DMS114 treated with DMSO at 0.1 percent for 48 hours (cell line): ENCODE data around the gene ABAT.

Experiments
- DNase-seq: peaks from one replicate; lab custom pipeline; 2025; ENCODE audit not compliant: unreplicated experiment; lab: John Stamatoyannopoulos, UW

Gene ABAT

DNA sequence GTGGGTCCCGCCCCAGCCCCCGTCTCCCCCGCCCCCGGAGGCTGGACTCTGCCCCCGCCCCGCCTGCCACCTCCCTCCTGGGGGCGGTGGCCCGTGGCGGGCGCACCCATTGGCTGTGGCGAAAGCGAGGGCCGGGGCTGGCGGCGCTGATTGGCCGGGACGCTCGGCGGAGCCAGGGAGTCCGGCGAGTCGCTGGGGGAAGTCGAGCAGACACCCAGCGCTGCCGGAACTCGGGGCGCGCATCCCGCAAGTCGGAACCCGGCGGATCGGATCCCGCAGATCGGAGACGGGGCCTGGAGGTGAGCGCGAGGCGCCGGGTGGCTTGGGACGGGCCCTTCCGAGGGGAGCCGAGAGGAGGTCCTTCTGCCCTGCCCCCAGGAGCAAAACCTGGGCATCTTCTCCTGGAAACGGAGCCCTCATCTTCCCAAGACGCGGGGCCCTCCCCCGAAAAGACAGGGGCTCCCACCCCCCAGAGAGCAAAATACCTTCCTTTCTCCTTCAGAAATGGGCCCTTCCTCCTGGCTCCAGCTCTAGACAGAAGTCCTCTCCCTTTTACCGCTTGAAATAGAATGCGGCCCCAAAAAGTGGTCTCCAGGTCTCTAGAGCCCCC lies at the start of gene ABAT:
Gene ABAT (plus strand): TSS at position 205 of the 610 bp plus-strand sequence. CDS start 61,123 bp downstream, outside the sequence.
- peak; percentile 44 for DNase-seq

DNA sequence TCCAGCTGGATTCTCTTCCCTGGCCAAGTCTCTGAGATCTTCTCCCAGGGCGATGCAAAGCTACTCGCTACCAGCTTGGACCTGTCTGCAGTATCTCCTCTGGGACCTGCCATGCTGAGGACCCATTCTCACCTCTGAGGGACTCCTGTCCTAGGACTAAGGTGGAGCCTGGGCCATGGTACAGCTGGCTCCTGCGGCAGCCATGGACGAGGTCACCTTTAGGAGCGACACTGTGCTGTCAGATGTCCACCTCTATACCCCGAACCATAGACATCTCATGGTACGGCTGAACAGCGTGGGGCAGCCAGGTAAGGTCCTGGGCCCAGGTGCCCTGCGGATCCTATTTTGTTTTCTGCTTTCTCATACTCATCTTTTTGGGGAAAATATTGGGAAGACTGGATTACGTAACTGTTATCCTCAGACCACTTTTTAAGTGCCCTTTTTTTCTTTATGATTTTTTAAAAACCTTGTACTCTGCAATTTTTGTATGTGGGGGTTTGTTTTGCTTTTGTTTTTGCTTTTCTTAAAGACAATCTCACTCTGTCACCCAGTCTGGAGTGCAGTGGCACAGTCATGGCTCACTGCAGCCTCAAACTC lies 48.8 kb upstream of the ABAT start:
- no peak for DNase-seq

DNA sequence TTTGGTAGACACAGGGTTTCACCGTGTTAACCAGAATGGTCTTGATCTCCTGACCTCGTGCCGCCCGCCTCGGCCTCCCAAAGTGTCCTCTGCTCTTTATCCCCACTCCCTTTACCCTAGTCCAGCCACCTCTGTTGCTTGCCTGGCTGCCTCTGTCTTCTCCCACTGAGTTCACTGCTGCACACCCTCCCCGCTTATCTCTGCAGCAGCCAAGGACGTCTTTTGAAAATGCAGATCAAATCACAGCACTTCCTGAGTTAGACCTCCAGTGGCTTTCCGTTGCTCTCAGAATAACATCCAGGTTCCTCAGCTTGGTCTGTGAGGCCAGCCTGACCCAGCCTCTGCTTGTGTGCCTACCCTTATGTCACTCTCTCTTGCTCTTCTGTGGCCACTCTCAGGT lies 47.5 kb upstream of the ABAT start:
- no peak for DNase-seq

DNA sequence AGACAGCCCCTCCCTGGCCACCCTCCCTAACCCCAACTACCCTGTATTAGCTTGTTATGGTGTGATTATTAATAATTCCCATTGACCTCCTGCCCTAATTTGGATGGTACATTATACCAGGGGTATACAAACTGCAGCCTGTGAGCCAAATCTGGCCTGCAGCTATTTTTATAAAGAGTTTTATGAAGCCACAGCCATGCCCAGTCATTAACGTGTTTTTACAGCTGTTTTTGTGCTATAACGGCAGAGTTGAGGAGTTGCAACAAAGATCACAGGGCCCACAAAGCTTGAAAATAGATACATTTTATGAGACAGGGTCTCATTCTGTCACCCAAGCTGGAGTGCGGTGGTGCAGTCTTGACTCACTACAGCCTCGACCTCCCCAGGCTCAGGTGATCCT lies 47.0 kb upstream of the ABAT start:
- no peak for DNase-seq

DNA sequence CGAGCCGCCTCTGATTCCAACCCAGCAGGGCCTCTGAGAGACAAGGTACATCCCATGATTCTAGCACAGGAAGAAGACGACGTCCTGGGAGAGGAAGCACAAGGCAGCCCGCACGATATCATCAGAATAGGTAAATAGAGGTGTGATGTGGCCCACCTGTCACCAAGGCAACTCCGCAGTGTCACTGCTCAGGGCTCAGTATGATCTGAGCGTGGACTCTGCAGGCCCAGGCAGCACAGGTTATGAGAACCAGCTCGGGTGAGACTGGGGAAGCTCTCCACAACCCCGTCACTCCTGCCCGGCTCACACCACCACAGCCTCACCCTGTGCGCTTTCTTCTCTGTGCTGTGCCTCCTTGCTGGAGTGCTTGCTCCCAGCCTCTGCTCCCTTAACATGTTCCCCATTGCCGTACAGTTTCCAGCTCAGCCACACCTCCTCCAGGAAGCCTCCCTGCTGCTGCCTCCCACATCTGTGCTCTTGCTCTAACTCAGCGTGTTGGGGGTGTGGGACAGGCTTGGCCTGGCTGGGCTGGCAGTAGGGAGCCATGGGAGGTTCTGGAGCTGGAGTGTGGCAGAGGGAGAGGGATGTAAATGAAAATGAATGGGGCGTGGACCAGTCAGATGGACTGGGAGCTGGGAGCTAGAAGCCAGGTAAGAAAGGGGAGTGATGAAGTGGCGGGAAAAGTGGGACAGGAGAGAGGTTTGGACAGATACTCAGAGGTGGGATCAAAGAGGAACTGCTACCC lies 45.3 kb upstream of the ABAT start:
- no peak for DNase-seq

DNA sequence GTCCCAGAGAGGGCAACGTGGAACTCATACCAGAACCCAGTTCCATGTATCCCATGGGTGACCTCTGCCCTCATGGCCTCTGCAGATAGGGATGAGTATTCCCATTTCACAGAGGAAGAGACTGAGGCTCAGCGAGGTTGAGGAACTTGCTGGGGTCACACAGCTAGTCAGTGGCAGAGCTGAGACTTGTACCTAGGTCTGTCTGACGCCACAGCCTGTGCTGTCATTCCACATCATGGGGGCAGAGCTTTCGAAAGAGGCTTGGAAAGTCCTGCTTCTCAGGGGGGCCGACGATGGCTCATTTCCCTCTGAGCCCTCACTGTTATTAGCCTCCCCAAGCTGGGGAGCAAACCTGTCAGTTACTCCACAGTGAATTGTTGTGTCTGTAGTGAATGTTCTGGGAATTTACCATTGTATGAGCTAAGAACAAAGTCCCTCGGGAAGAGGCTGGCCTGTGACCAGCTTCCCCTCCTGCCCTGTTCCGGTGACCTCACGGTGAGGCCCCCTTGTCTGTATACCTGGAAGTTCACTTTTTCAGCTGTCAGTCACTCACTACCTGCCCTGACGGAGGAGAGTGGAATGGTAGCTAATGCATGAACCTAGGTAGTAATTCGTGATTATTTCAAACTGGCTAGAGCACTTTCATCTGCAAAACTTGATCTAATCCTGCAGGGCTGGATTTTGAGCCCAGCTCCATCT lies 44.0 kb upstream of the ABAT start:
- DNase-seq: no peak

DNA sequence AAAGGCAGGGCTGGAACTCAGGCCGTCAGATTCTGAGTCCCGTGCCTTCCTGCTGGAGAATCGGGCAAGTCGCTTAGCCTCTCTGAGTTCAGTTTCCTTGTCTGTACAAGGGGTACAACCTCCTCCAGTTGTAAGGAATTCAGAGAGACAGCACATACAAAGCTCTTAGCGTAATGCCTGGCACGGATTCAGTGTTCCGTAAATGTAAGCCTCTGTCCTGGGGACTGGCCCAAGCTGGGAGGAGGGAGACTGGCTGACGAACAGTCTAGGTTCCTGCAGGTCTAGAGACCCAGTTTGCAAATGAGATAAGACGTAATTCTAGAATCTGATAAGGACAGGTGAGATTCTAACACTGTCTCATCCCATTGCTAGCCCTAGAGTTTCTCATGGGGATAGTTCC lies 43.0 kb upstream of the ABAT start:
- DNase-seq: no peak

DNA sequence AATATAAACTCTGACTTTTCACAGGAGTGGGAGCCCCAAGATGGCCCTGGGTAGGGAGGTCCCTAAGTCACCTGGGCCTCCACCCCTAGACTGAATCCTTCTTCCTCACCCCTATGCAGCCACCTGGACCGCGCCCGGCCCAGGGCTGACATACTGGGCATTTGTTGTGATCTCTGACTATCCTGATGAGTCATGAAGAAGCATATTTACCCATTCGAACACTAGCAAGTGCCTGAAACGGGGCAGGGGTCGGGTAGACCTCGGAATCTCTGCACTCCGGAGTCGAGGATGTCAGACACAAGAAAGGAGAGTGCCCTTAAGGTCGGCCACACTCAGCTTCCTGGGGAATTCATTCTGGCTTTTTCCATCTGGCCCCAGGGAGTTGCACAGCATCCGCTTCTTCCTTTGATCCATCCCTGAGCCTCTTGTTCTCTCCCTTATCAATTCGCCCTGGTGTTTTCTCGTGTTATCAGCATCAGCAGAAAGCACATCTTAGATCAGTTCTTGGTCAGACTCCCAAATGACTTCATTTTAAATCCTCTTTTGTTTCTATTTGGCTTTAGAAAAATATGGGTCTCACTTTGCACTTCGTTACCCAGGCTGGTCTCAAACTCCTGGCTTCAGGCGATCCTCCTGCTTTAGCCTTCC lies 42.5 kb upstream of the ABAT start:
- DNase-seq: no peak

DNA sequence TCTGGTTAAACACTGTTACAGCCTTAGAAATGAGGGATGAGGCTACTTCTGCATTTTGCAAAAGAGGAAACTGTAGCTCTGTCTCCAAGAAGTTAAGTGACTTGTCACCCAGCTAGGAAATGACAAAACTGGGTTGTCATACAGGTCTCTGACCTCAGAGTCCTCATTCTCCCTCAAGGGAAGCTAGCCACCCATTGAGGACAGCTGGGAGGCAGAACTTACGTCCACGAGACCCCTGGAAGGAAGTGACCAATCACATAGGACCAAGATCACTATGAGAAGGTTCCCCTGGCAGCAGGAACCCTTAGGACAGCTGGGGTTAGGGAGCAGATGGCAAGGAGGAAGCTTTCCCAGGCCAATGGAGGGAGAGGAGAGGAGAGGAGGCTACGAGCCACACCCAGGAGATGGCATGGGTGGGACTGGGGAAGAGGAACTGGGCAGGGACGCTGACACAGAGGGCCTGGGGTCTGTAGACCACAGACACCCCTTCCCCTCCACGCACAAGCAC lies 41.7 kb upstream of the ABAT start:
- DNase-seq: no peak

DNA sequence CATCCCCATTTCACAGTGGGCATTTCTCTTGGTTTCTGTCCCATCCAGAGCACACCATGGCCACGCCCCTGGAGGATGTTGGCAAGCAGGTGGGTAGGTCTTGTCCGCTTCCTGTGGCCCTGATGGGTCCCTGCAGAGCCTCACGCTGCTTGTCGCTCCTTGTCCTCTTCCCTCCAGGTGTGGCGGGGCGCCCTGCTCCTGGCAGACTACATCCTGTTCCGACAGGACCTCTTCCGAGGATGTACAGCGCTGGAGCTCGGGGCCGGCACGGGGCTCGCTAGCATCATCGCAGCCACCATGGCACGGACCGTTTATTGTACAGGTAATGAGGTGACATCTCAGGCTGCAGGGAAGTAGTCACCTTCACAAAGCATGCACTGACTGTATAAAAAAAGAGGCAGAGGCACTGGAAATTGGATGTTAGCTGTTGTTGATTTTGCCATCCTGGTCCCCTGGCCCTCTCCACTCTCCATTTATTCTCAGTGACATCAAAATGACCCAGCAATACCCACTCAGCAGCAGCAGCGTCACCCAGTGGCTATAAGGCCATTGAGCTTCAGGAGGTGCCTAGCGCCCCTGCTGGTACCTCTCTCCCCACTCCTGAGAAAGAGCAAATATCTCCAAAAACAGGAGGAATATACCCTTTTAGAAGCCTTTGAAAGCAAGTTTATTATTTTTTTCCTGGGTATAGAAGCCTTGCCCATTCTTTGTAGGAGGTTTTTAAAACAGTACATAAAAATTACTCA lies 39.3 kb upstream of the ABAT start:
- peak; percentile 4 for DNase-seq

DNA sequence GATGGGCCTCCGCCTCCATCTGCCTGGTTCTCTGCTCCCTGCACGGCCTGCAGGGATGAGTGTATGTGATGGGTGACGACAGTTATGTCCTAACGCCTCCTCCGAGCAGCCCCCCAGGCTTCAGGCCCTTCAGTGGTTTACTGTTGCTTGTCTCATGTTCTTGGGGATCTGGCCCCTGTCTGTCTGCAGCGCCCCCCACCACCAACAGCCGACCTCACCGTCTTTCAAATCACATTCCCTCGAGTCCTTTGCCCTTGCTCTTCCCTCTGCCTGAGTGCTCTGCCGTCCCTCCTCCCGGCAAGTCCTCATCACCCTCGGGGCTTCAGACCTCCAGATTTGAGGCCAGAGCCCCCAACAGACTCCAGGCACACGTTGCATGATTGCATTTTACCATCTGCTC lies 34.7 kb upstream of the ABAT start:
- DNase-seq: no peak

DNA sequence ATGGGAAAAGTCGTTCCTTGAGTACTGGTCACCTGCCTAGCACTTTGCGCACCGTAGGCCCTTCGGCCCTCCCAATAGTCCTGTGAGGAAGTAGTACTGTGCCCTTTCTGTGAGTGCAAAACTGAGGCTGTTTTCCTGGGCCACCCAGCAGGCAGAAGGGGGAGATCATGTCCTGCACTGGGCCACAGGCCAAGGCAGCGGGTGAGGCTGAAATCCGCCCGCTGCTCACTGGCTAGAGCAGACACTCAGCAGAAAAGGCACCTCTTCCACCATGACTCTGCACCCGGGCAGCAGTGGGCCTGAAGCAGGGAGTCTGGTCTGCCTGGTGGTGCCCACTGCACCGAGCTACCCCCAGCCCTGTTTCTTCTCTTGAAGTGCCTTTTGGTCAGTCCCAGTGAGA lies 32.7 kb upstream of the ABAT start:
- DNase-seq: no peak

DNA sequence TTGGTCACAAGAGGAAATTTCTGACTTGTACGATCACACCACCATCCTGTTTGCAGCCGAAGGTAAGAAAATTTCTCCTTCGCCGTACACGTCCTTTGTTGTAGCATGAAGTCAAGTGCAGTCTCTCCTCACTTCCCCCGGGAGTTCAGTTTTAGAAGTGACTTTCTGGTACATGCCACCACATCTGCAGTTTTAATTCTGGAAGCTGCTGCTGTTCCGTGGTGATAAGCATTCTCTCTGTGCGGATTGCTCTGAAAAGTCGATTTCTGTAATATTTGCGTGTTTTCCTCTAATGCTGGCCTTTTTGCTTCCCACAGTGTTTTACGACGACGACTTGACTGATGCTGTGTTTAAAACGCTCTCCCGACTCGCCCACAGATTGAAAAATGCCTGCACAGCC lies 32.3 kb upstream of the ABAT start:
- DNase-seq: no peak

DNA sequence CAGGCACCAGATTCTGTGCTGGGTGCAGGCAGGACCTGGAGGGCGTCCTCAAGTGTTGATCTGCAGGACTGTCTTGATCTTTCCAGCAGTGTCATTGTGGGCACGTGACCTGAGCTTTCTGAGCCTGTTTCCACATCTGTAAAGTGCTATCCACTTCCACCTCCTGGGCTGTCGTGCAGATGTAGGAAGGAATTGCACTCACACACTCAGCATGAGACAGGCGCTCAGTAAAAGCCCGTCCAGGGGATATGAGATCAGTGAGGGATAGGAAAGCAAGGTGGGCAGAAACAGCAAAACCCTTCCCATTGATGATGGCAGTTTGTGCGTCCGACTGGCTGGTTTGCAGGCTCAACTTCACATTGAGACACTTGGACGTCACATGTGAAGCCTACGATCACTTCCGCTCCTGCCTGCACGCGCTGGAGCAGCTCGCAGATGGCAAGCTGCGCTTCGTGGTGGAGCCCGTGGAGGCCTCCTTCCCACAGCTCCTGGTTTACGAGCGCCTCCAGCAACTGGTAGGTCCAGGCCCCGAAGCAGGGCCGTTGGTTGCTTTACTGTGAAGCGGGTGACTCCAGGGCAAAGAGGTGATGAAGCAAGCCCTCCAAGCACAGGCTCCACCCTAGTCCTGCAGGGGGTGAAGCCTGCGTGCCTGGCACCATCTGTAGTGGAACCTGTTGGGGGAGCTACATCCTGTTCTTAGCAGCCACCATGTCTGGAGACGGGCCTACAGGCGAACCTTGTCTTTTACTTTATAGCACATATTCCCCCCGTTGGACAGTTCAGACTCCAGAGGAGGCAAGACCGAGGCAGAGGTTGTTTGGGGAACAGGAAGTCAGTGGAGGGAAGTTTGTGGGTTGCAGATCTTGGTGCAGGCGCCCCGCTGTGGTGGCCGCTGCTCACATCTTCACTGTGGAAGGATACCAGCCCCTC lies 29.9 kb upstream of the ABAT start:
- no peak for DNase-seq

DNA sequence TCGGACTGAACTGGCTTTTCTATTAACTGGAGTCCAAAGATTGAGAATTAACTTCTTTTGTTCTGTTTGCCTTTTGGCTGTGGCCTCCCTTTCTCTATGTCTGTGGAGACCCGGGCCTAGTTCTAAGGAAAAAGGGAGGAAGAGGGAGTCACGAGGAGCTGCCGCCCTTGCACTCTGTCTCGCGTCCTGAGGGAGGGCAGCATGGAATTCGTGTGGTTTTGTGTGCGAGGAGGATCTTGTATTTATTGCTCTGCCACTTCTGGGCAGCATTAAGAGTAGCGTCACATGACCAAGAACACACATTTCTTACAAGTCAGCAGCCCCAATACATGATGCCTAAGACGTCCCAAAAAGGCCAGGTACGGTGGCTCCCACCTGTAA lies 29.3 kb upstream of the ABAT start:
- DNase-seq: no peak

DNA sequence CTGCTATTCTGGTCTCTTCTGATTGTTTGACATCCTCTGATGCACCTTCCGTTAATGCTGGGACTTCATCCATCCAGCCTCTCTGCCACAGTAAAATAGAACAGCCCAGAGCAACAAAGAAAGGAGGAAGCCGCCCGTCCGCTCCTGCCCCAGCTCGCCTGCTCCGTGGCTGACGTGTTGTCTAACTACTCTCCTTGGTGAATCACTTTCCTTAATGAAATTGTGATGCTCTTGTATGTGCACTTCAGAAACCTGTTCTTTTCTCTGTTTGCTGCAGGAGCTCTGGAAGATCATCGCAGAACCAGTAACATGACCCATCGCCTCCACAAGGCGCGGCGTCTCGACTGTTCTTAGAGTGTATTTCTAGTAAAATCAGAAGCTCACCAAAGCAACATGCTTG lies 28.6 kb upstream of the ABAT start:
- DNase-seq: no peak

DNA sequence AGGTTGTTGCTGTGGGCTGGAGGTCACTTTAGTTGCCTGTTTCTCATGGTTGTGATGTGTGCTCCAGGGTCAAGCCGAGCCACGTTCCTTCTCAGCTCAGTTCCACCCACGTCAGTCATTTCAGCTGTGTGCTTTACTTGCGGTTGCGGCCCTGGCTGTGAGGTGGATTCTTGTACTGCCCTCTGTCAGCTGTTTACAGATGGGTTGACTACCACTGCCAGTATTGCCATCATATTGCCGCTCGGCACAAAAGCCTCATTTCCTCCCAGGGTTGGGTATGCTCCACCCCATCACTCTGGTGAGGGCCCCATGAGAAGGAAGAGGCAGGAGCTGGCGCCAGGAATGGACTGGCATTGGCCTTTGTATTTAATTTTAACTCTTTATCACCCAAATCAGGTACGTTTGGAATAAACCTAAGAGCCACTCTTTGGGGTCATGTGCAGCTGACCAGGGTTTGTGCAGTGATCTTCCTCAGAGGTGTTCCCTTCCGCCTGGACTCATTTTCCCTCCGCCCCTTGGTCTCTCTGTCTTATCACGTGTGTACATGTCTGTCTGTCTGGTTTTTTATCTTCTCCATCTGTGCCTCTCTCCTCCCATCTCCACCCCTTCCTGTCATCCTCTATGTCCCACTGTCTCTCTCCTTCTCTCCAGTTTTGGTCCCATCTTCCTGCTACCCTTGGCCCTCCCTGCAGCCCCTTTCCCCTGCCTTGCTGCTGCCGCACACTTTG lies 27.9 kb upstream of the ABAT start:
- DNase-seq: no peak

DNA sequence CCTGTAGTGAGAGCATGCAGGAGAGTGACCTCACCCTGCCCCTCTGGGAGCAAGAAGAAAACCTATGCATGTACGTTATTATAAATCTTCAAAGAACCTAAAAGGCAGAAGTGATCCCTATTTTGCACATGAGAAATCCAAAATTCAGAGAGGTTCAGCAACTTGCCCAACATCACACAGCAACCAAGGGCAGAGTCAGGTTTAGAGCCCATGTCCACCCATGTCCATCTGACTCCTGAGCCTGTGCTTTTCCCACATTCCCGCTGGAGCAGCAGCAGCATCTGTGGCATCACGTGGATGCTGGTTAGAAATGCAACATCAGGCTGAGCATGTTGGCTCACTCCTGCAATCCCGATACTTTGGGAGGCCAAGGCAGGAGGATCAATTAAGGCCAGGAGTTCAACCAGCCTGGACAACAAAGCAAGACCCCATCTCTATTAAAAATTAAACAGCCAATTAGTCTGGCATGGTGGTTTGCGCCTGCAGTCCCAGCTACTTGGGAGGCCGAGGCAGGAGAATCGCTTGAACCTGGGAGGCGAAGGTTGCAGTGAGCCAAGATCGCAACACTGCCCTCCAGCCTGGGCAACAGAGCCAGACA lies 26.6 kb upstream of the ABAT start:
- no peak for DNase-seq
